ENCODE data around the gene CADPS.

The CADPS gene

DNA sequence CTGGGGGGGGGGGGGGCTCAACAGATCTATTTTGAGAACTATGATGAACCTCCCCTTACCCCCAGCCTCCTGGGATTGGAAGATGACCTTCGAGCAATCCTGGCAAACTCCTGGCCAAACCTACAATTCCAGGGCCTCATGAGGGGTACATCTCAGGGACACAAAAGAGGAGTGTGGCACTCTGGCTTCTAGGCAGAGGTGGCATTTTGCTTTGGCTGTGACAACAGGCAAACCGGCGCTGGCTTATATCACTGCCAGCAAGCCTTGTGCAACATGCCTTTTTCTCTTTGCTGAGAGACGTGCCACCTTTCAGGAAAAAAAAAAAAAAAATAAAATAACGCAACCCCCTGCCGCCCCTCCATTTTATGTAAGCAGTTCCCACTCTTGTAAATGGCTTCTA is 470.1 kb downstream of the CADPS start:
- TF ChIP-seq, protein P1, sequence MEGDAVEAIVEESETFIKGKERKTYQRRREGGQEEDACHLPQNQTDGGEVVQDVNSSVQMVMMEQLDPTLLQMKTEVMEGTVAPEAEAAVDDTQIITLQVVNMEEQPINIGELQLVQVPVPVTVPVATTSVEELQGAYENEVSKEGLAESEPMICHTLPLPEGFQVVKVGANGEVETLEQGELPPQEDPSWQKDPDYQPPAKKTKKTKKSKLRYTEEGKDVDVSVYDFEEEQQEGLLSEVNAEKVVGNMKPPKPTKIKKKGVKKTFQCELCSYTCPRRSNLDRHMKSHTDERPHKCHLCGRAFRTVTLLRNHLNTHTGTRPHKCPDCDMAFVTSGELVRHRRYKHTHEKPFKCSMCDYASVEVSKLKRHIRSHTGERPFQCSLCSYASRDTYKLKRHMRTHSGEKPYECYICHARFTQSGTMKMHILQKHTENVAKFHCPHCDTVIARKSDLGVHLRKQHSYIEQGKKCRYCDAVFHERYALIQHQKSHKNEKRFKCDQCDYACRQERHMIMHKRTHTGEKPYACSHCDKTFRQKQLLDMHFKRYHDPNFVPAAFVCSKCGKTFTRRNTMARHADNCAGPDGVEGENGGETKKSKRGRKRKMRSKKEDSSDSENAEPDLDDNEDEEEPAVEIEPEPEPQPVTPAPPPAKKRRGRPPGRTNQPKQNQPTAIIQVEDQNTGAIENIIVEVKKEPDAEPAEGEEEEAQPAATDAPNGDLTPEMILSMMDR (conservative IDR thresholded peaks at IDR 0.05; ENCODE audit: low read depth): no peak
- ChIA-PET CTCF (no interaction called here), POLR2A (ENCODE audit: low non-redundant PET) (no interaction called here)

DNA sequence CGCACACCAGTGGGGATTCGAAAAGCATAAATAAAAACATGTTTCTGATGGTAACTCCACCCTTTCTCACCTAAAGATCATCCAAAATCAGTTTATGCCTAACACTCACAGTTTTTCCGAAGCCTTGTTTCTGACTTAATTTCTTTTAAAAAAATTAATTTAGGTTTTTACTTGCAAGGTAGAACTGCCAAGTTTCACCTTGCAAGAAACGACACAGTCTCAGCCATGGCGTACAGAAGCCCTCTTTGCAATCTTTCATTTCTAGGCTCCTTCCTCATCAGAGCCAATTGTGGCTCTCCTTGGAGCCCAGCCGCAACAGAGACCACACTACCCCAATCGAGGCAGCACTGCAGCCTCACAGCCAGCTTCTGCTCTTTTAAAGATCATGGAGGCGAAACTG is 470.9 kb downstream of the CADPS start:
- no peak overlapping the region for H3K27ac ChIP-seq
- ChIA-PET POLR2A (ENCODE audit: low non-redundant PET) (no interaction called here), CTCF (no interaction called here)
- DNase-seq (ENCODE audit: low spot score): no peak
- TF ChIP-seq, protein P1 (conservative IDR thresholded peaks at IDR 0.05; ENCODE audit: low read depth): no peak

More for the DNA sequence above, 470.1 kb downstream of the CADPS start:
- DNase-seq (ENCODE audit: low spot score): no peak
- H3K27ac ChIP-seq: no peak overlapping the region

DNA sequence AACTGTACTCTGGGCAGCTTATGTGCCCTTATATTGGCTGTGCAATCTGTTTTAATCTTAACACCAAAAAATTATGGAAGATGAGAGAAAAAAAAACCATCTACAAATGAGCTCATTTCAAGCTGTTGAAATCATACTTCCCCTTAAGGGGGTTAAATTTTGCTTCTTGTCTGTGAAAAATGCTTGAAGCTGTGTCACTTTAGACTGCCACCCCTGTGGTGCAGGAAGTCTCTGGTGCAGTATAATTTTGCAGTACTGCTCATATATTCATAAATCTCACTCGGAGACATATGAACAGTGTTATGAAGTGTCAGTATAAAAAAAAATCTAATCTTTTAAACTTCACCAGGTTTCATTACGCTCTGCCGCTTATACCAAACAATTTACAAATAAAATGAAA is 471.5 kb downstream of the CADPS start:
- ChIA-PET CTCF (no interaction called here), POLR2A (ENCODE audit: low non-redundant PET) (no interaction called here)
- no peak for DNase-seq (ENCODE audit: low spot score)
- no peak overlapping the region for H3K27ac ChIP-seq
- TF ChIP-seq, protein P1 (conservative IDR thresholded peaks at IDR 0.05; ENCODE audit: low read depth): no peak

DNA sequence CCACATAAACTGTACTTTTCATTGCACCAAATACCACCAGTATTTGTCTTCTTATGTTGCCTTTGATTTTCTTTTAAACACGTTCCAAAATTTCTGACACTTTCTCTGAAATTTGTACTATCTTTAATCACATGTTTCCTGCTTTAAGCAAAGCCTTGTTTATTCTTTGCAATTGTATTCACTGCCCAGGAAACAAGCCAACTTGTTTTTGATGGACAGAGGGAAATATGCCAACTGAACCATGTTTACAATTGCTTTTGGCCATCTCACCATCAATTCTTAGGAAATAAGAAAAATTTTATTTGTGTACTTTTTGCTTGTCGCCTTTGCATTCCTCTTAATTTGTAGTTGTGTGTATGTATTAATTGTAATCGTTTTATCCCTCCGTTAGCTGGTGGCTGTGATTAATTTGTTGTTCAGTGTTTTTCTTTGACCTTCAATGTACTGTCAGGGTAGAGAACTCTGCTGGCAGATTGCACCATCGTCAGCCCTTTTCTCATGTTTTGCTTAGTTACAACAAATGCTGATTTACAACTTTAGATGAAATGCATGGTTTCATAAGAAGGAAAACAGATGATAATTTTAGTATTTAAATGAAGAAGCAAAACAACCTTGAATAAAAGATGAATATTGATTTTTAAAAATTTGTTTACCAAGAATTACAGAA is 482.5 kb downstream of the CADPS start:
- ChIA-PET POLR2A (ENCODE audit: low non-redundant PET) (no interaction called here), CTCF (no interaction called here)
- no peak overlapping the region for H3K27ac ChIP-seq
- TF ChIP-seq, protein P1 (conservative IDR thresholded peaks at IDR 0.05; ENCODE audit: low read depth): no peak
- no peak for DNase-seq (ENCODE audit: low spot score)

DNA sequence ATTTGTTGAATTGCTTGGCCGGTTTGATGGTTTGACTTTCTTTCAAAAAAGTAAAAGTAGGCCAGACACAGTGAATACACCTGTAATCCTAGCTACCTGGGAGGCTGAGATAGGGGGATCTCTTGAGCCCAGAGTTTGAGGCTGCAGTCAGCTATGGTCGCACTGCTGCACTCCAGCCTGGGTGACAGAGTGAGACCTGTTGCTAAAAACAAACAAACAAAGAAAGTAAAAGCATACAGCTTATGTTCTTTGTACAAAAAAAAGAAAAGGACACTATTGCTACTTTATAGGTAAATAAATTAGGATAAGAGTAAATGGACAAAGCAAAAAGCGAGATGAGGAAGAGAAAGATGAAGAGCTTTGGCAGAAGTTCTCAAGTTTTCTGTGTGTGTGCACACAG is 488.0 kb downstream of the CADPS start:
- H3K27ac ChIP-seq: no peak overlapping the region
- ChIA-PET CTCF (no interaction called here), POLR2A (ENCODE audit: low non-redundant PET) (no interaction called here)
- DNase-seq (ENCODE audit: low spot score): no peak
- TF ChIP-seq, protein P1 (conservative IDR thresholded peaks at IDR 0.05; ENCODE audit: low read depth): no peak

DNA sequence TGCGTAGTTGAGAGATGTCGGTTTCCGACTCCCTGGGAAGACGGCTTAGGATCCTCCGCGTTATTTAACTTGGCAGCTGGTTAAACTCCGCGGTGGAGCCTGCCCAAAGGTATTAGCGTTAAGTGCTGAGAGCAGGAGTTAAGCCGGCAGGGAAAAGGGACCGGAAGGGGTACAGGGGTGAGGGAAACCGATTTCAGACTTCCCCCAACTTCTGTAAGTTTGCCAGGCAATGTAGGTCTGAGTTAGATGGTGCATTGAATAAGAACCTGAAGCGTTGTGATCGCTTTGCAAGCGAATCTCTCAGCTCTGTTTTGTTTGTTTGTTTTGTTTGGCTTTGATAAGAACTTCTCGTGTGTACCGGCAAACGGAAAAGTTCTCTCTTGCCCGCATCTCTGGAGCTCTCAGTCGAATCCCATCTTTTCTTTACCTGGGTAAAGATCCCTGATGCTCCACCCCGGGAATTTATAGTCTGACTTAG is 495.9 kb downstream of the CADPS start:
- H3K27ac ChIP-seq: no peak overlapping the region
- ChIA-PET POLR2A (ENCODE audit: low non-redundant PET) (no interaction called here), CTCF (no interaction called here)
- TF ChIP-seq, protein P1 (conservative IDR thresholded peaks at IDR 0.05; ENCODE audit: low read depth): no peak
- no peak for DNase-seq (ENCODE audit: low spot score)
